ENCODE measurements around the gene SNRPD3.

Gene SNRPD3

GRCh38 chr22:24553597-24554312 is 2.0 kb upstream of the SNRPD3 start:
- H3K27me3 ChIP-seq (ENCODE audit: insufficient read depth, low read length, poor library complexity, severe bottlenecking) = peaks cover 4% of the 10 kb centered on the region
- H3K9me2 ChIP-seq (replicated peaks; ENCODE audit: low read depth, low read length) = no peaks in the 10 kb centered on the region
- H3F3A ChIP-seq (ENCODE audit: low read depth) = no peaks in the 10 kb centered on the region
- H3K36me3 ChIP-seq (ENCODE audit: insufficient read depth, low read length) = peaks cover 12% of the 10 kb centered on the region
- H3K9me3 ChIP-seq (ENCODE audit: insufficient read depth, low read depth, low read length) = no peaks in the 10 kb centered on the region
- H3K9ac ChIP-seq (ENCODE audit: low read depth, low read length, poor library complexity, severe bottlenecking) = peak overlapping the region; percentile 98
- peak overlapping the region; percentile 88 for H3K4me2 ChIP-seq (ENCODE audit: low read depth, low read length, poor library complexity, severe bottlenecking)
- TF ChIP-seq CTCF (conservative IDR thresholded peaks at IDR 0.05; ENCODE audit: low read length) (no peak), EZH2phosphoT487 (IDR thresholded peaks at IDR 0.05; ENCODE audit: borderline replicate concordance) (no peak)
- peaks cover 52% of the 10 kb centered on the region for H3K4me1 ChIP-seq (ENCODE audit: insufficient read depth, low read length, poor library complexity, severe bottlenecking)
- H2AFZ ChIP-seq (ENCODE audit: low read length) = no peak overlapping the region
- H3K79me2 ChIP-seq (ENCODE audit: insufficient read depth, low read length) = peaks cover 92% of the 10 kb centered on the region
- H3K4me3 ChIP-seq (ENCODE audit: low read length, poor library complexity, severe bottlenecking) = peak overlapping the region; percentile 97
- peaks cover 60% of the 10 kb centered on the region for H4K20me1 ChIP-seq (ENCODE audit: insufficient read depth, low read length, poor library complexity, severe bottlenecking)

DNA sequence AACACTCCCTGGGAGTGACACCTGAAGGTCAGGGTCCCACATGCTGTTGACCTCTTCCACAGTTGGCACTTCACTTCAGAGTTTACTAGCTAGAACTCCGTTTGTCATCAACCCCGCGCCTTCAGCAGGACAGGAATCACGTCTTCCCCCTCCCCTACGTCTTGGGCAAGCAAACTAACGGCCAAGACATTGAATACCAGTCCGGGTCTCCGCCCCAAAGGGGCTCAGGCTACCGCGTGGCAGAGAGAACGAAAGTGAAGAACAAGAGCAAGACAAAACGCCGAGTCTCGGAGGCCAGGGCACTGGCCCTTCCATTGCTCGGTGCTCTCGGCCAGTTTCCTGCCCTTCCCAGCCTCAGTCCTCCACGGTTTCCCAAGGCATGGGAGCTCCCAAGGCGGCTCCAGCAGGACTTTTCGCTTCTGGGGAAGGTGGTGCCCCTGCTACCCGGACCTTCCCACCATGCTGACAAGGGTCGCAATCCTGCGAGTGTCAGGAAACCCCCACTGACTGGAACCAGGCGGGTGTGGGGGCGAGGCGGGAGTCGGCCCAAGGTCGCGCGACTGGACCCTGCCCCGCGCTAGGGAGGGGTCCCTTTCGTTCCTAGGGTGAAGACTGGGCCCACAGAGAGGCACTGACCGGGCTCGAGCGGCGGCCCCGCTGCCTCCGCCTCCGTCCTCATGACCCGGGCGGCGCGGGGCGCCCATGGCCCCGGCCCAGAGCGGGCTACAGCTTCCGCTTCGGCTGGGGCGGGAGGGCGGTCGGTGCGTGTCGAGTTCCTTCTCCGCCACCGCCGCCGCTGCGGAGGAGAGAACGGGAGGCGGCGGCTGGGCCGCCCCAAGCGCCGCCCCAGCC is 1.3 kb upstream of the SNRPD3 start, which contains the start of gene GUCD1:
Gene GUCD1, minus strand, starts transcription at position 826 of the 852 bp plus-strand sequence. Its CDS starts 147 bp downstream, at position 679.
- Histone ChIP-seq H3F3A (ENCODE audit: low read depth) (no peaks in the 10 kb centered on the region), H3K9me2 (replicated peaks; ENCODE audit: low read depth, low read length) (no peaks in the 10 kb centered on the region), H4K20me1 (ENCODE audit: insufficient read depth, low read length, poor library complexity, severe bottlenecking) (peaks cover 67% of the 10 kb centered on the region), H3K4me1 (ENCODE audit: insufficient read depth, low read length, poor library complexity, severe bottlenecking) (peaks cover 60% of the 10 kb centered on the region), H3K4me3 (ENCODE audit: low read length, poor library complexity, severe bottlenecking) (peak within 1 kb of the TSS; percentile 97), H3K36me3 (ENCODE audit: insufficient read depth, low read length) (peaks cover 20% of the 10 kb centered on the region), H3K4me2 (ENCODE audit: low read depth, low read length, poor library complexity, severe bottlenecking) (peak within 1 kb of the TSS; percentile 93), H3K9me3 (ENCODE audit: insufficient read depth, low read depth, low read length) (no peaks in the 10 kb centered on the region), H3K27me3 (ENCODE audit: insufficient read depth, low read length, poor library complexity, severe bottlenecking) (peaks cover 4% of the 10 kb centered on the region), H2AFZ (ENCODE audit: low read length) (peak within 1 kb of the TSS; percentile 91), H3K79me2 (ENCODE audit: insufficient read depth, low read length) (peaks cover 92% of the 10 kb centered on the region), H3K9ac (ENCODE audit: low read depth, low read length, poor library complexity, severe bottlenecking) (peak within 1 kb of the TSS; percentile 98)
- no peak for TF ChIP-seq EZH2phosphoT487 (IDR thresholded peaks at IDR 0.05; ENCODE audit: borderline replicate concordance)
- no peak for TF ChIP-seq CTCF (conservative IDR thresholded peaks at IDR 0.05; ENCODE audit: low read length)

- peaks cover 50% of the 10 kb centered on the region for H3K36me3 ChIP-seq (ENCODE audit: insufficient read depth, low read length)
- peaks cover 81% of the 10 kb centered on the region for H4K20me1 ChIP-seq (ENCODE audit: insufficient read depth, low read length, poor library complexity, severe bottlenecking)
- no peak overlapping the region for H2AFZ ChIP-seq (ENCODE audit: low read length)
- H3K9ac ChIP-seq (ENCODE audit: low read depth, low read length, poor library complexity, severe bottlenecking) = peak overlapping the region; percentile 98
- H3K9me3 ChIP-seq (ENCODE audit: insufficient read depth, low read depth, low read length) = no peaks in the 10 kb centered on the region
- H3K27me3 ChIP-seq (ENCODE audit: insufficient read depth, low read length, poor library complexity, severe bottlenecking) = peaks cover 4% of the 10 kb centered on the region
- no peaks in the 10 kb centered on the region for H3F3A ChIP-seq (ENCODE audit: low read depth)
- H3K9me2 ChIP-seq (replicated peaks; ENCODE audit: low read depth, low read length) = no peaks in the 10 kb centered on the region
- peak overlapping the region; percentile 93 for H3K4me2 ChIP-seq (ENCODE audit: low read depth, low read length, poor library complexity, severe bottlenecking)
- H3K4me3 ChIP-seq (ENCODE audit: low read length, poor library complexity, severe bottlenecking) = peak overlapping the region; percentile 97
- H3K79me2 ChIP-seq (ENCODE audit: insufficient read depth, low read length) = peaks cover 89% of the 10 kb centered on the region
- TF ChIP-seq EZH2phosphoT487 (IDR thresholded peaks at IDR 0.05; ENCODE audit: borderline replicate concordance) (no peak), CTCF (conservative IDR thresholded peaks at IDR 0.05; ENCODE audit: low read length) (no peak)
- H3K4me1 ChIP-seq (ENCODE audit: insufficient read depth, low read length, poor library complexity, severe bottlenecking) = peaks cover 58% of the 10 kb centered on the region
Observed at GRCh38 chr22:24559471-24559870, 3.7 kb downstream of the SNRPD3 start.

Data from Loucy (cell line).